HG03469 (cell line): ENCODE data around the gene NRG3.
"Not testable (repeated sequence)": the region's sequence is repeated elsewhere in the genome, so short reads cannot be mapped to it uniquely, and the experiment has no call there.

Experiments used
- ATAC-seq: cut with Tn5 transposase; IDR thresholded peaks from one replicate; pipeline ENCODE4 v1.9.1; 2021; ENCODE audit warnings: mild to moderate bottlenecking, moderate library complexity, moderate number of reproducible peaks; ENCODE audit not compliant: unreplicated experiment

The NRG3 gene

GRCh38 chr10:81953420-81953819, 78.4 kb downstream of the NRG3 start:
- ATAC-seq, result no peak

GRCh38 chr10:81957976-81958375, 83.0 kb downstream of the NRG3 start:
- ATAC-seq, result no peak

- ATAC-seq, result no peak
Measured at GRCh38 chr10:81959016-81959415, 84.0 kb downstream of the NRG3 start.

- ATAC-seq, result no peak
Measured at GRCh38 chr10:81961451-81962184, 86.6 kb downstream of the NRG3 start.

GRCh38 chr10:81963606-81964005, 88.6 kb downstream of the NRG3 start:
- ATAC-seq, result no peak

- ATAC-seq, result no peak
Measured at GRCh38 chr10:81967716-81968115, 92.7 kb downstream of the NRG3 start.

- no peak for ATAC-seq
Measured at GRCh38 chr10:81969136-81969535, 94.1 kb downstream of the NRG3 start.

- no peak for ATAC-seq
Measured at GRCh38 chr10:81978238-81978637, 103.2 kb downstream of the NRG3 start.

GRCh38 chr10:81981724-81982123, 106.7 kb downstream of the NRG3 start:
- no peak for ATAC-seq

GRCh38 chr10:81984428-81984827, 109.4 kb downstream of the NRG3 start:
- ATAC-seq, result no peak

GRCh38 chr10:81995254-81995653, 120.3 kb downstream of the NRG3 start:
- no peak for ATAC-seq

GRCh38 chr10:81996927-81997326, 121.9 kb downstream of the NRG3 start:
- no peak for ATAC-seq

- no peak for ATAC-seq
Measured at GRCh38 chr10:82020999-82021398, 146.0 kb downstream of the NRG3 start.

GRCh38 chr10:82027711-82028110, 152.7 kb downstream of the NRG3 start:
- no peak for ATAC-seq

- no peak for ATAC-seq
Measured at GRCh38 chr10:82037076-82037475, 162.1 kb downstream of the NRG3 start.

- ATAC-seq, result no peak
Measured at GRCh38 chr10:82038587-82038986, 163.6 kb downstream of the NRG3 start.

- ATAC-seq, result no peak
Measured at GRCh38 chr10:82040336-82040735, 165.3 kb downstream of the NRG3 start.

- no peak for ATAC-seq
Measured at GRCh38 chr10:82041018-82041417, 166.0 kb downstream of the NRG3 start.

GRCh38 chr10:82056391-82056790, 181.4 kb downstream of the NRG3 start:
- ATAC-seq, result no peak

GRCh38 chr10:82067192-82067591, 192.2 kb downstream of the NRG3 start:
- not testable (repeated sequence) for ATAC-seq

GRCh38 chr10:82068501-82068900, 193.5 kb downstream of the NRG3 start:
- ATAC-seq, result no peak

GRCh38 chr10:82071231-82071630, 196.2 kb downstream of the NRG3 start:
- ATAC-seq, result peak; percentile 40

- no peak for ATAC-seq
Measured at GRCh38 chr10:82072124-82072523, 197.1 kb downstream of the NRG3 start.
